HG03095 (cell line): ENCODE data around the gene NOL8.

Experiments
- ATAC-seq: cut with Tn5 transposase; IDR thresholded peaks from one replicate; pipeline ENCODE4 v1.9.1; 2021; ENCODE audit warnings: moderate library complexity; ENCODE audit not compliant: unreplicated experiment

The NOL8 gene

GRCh38 chr9:92270511-92270910 is 54.6 kb downstream of the NOL8 start:
- no peak for ATAC-seq

DNA sequence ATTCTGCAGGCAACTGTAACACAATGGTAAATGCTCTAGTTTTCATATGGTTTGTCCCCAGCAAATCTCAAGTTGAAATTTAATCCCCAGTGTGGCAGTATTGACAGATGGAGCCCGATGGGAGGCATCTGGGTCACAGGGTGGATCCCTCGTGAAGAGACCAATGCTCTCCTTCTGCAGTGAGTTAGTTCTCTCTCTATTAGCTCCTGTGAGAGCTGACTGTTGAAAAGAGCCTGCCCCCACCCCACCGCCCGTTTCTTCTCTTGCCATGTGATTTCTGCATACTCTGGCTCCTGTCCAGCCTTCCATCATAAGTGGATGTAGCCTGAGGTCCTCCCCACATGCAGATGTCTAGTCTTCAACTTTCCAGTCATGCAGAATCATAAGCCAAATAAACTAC is 58.7 kb downstream of the NOL8 start:
- no peak for ATAC-seq

DNA sequence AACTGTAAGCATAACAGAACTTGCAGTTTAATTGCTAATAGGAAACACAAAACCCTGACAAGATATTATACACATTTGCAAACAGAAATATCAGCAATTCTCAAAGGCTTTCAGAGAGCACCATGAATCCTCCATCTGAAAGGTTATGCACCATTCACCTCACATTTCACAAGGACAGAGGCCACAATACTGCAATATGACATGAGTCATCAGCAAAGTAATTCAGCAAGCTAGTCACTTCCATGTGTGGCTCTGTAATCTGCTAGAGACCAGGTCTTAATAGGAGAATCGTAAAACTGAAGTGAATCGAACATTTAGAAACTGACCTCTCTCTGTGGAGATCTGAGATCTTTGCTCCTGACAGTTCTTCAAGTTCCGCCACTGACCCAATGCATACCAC is 60.0 kb downstream of the NOL8 start:
- no peak for ATAC-seq

DNA sequence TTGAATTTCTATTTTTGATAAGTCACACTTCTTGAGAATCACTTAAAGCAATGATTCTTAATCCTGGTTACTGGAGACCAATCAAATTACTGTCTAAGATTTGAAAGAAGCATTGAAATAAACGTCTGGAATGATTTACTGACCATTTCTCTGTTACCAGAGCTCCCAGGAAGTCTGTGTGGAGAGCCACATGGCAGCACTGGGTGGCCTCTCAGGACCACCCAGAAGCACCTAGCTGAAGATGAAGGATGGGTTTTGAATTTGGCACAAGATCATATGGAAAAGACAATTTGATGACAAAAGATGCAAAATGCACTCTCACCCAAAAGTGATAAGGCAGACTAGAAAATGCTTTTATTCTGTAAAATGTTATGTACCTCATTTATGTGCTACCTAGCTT is 62.0 kb downstream of the NOL8 start:
- no peak for ATAC-seq

DNA sequence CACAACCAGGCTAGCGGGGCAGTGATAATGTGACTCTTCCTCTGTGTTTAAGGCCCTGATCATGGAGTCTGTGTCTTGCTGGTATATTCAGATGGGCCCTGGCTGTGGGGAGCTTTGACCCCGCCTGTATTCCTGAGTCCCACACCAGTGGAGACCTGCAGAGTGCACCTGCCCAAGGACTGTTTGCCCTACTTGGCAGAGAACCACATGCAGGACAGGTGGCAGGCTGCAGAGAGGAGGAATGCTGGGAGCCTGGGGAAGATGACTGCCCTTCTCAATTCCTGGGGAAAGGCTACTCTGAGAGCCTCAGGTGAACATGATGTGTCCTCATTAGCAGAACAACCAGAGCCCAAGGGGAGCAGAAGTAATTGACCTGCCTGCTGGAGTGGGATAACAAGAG is 67.8 kb downstream of the NOL8 start:
- ATAC-seq, result no peak

DNA sequence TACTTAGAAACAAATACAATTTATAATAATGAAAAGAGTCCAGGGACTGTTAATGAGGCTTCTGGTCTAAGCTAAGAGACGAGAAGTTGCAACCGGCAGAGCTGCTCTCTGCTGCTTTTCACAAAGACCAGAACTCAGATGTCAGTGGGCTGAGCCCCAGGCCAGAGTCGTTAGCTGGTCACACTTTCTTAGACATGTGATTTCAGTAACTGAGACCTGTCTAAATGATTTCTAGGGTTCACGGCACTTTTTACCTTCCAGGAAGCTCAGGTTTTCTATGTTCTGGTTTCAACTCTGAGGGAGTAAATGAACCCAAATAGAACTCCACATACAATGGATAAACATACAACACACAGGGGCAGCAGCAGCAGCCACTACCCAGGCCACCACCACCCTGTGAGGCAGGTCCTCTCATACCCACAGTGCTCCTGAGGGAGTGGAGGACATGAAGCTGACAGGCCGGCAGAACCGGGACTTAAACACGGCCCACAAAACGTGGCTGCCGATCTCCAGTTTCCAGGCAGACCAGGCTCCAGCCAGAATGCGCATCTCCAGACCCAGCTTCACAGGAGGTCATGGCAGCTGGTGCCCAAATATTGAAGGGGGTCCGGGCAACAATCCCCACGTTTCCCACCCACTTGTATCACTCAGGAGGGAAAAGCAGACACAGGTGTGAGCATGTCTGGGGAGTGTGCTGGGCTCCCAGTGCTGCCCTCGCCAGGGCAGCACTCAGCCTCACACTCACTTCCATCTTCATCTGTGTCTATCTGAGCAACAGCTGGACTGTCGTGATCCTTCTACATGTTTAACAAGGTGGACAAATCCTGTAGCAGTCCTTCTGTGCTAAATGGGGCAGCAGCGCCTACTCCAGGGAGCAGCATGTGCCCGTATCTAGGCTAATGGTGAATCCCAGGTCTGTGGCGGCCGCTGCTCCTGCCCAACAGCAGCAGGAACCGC is 70.5 kb downstream of the NOL8 start:
- ATAC-seq, result no peak

GRCh38 chr9:92253656-92254055 is 71.5 kb downstream of the NOL8 start:
- no peak for ATAC-seq

GRCh38 chr9:92247981-92248380 is 77.2 kb downstream of the NOL8 start:
- ATAC-seq, result no peak
